Measurements from ENCODE around the gene MED19.

DNA sequence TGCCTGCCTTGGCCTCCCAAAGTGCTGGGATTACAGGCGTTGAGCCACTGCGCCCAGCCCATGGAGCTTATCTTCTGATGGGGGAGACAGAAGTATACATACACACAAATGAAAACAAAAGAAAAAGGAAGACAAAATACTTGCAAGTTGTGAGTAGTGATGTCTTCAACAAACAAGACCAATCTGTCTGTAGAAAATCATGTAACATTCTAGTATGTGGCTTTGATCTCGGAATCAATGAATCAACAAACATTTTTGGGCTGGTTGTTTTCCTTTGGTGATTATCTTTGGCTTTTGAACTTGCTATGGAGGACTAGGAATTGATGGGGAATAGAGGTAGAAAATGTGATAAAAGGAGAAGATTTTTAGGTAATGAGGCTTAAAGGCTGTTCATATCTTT, 46.2 kb upstream of the MED19 start:
- TF ChIP-seq, protein P1, sequence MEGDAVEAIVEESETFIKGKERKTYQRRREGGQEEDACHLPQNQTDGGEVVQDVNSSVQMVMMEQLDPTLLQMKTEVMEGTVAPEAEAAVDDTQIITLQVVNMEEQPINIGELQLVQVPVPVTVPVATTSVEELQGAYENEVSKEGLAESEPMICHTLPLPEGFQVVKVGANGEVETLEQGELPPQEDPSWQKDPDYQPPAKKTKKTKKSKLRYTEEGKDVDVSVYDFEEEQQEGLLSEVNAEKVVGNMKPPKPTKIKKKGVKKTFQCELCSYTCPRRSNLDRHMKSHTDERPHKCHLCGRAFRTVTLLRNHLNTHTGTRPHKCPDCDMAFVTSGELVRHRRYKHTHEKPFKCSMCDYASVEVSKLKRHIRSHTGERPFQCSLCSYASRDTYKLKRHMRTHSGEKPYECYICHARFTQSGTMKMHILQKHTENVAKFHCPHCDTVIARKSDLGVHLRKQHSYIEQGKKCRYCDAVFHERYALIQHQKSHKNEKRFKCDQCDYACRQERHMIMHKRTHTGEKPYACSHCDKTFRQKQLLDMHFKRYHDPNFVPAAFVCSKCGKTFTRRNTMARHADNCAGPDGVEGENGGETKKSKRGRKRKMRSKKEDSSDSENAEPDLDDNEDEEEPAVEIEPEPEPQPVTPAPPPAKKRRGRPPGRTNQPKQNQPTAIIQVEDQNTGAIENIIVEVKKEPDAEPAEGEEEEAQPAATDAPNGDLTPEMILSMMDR (IDR thresholded peaks at IDR 0.05; ENCODE audit: insufficient read depth, low read depth, low read length), result no peak
- no peak for TF ChIP-seq EZH2 (IDR thresholded peaks at IDR 0.05; ENCODE audit: insufficient read depth, low read length)
